IPS-15b (cell line): ENCODE results near the gene ANKS1B.

Experiments used
- H3K27me3 ChIP-seq: one replicate; pipeline ENCODE4 v1.6.1; 2013; ENCODE audit warnings: low read length; ENCODE audit not compliant: control insufficient read depth, insufficient read depth
- H3K36me3 ChIP-seq: one replicate; pipeline ENCODE4 v1.6.1; 2013; ENCODE audit warnings: low read length; ENCODE audit not compliant: control insufficient read depth, insufficient read depth
- H3K4me1 ChIP-seq: one replicate; pipeline ENCODE4 v1.6.1; 2013; ENCODE audit warnings: mild to moderate bottlenecking, low read length; ENCODE audit not compliant: control insufficient read depth, insufficient read depth
- H3K4me3 ChIP-seq: one replicate; pipeline ENCODE4 v1.5.1; 2013; ENCODE audit warnings: low read depth, low read length
- H3K9ac ChIP-seq: one replicate; pipeline ENCODE4 v1.6.1; 2013; ENCODE audit warnings: low read depth, mild to moderate bottlenecking, low read length
- H3K9me3 ChIP-seq: one replicate; pipeline ENCODE4 v1.6.1; 2013; ENCODE audit warnings: mild to moderate bottlenecking, low read length; ENCODE audit not compliant: control insufficient read depth, insufficient read depth

Gene ANKS1B

DNA sequence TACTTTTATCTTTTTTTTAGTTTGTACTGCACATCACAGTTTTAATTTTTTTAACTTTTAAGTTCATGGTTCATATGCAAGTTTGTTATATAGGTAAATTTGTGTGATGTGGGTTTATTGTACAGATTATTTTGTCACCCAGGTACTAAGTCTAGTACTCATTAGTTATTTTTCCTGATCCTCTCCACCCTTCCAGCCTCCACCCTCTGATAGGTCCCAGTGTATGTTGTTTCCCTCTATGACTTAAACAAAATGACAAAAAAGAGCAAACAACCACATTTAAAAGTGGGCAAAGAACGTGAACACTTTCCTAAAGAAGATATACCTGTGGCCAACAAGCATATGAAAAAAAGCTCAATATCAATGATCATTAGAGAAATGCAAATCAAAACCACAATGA is 273.5 kb downstream of the ANKS1B start:
- Histone ChIP-seq H3K36me3 (no peaks in the 10 kb centered on the region), H3K9me3 (no peaks in the 10 kb centered on the region), H3K27me3 (no peaks in the 10 kb centered on the region), H3K4me3 (no peak overlapping the region), H3K9ac (no peak overlapping the region), H3K4me1 (no peaks in the 10 kb centered on the region)

GRCh38 chr12:99709619-99710018 is 275.1 kb downstream of the ANKS1B start:
- H3K9me3 ChIP-seq, result no peaks in the 10 kb centered on the region
- no peak overlapping the region for H3K4me3 ChIP-seq
- H3K9ac ChIP-seq, result no peak overlapping the region
- no peaks in the 10 kb centered on the region for H3K4me1 ChIP-seq
- no peaks in the 10 kb centered on the region for H3K27me3 ChIP-seq
- H3K36me3 ChIP-seq, result no peaks in the 10 kb centered on the region

- Histone ChIP-seq H3K9me3 (no peaks in the 10 kb centered on the region), H3K36me3 (no peaks in the 10 kb centered on the region), H3K27me3 (no peaks in the 10 kb centered on the region), H3K9ac (no peak overlapping the region), H3K4me3 (no peak overlapping the region), H3K4me1 (no peaks in the 10 kb centered on the region)
Measured at GRCh38 chr12:99709116-99709515, 275.6 kb downstream of the ANKS1B start.

GRCh38 chr12:99707883-99708282 is 276.9 kb downstream of the ANKS1B start:
- Histone ChIP-seq H3K4me3 (no peak overlapping the region), H3K9me3 (no peaks in the 10 kb centered on the region), H3K9ac (no peak overlapping the region), H3K4me1 (no peaks in the 10 kb centered on the region), H3K36me3 (no peaks in the 10 kb centered on the region), H3K27me3 (no peaks in the 10 kb centered on the region)

GRCh38 chr12:99706736-99707473 is 277.8 kb downstream of the ANKS1B start:
- Histone ChIP-seq H3K4me1 (no peaks in the 10 kb centered on the region), H3K9ac (no peak overlapping the region), H3K36me3 (no peaks in the 10 kb centered on the region), H3K9me3 (no peaks in the 10 kb centered on the region), H3K27me3 (no peaks in the 10 kb centered on the region), H3K4me3 (no peak overlapping the region)

DNA sequence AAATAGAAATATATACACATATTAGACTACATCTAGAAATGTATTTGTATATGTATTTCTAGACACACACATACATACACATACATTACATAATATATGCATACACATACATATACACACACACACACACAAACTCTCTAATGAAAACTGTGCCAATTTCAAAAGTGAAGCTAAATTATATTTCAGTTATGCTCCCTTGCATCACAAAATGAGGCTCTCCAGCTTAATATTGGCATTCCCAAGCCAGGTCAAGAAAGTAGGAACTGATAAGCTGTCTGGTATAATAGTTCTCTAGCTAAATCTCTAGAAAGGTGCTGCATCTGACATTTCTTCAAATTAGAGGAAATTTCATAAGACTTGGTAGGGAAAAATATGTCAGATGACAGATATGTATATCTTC is 280.3 kb downstream of the ANKS1B start:
- Histone ChIP-seq H3K9ac (no peak overlapping the region), H3K9me3 (no peaks in the 10 kb centered on the region), H3K4me1 (no peaks in the 10 kb centered on the region), H3K4me3 (no peak overlapping the region), H3K36me3 (no peaks in the 10 kb centered on the region), H3K27me3 (no peaks in the 10 kb centered on the region)

- no peaks in the 10 kb centered on the region for H3K27me3 ChIP-seq
Measured at GRCh38 chr12:99704036-99704435, 280.7 kb downstream of the ANKS1B start.

GRCh38 chr12:99700032-99700431 is 284.7 kb downstream of the ANKS1B start:
- no peaks in the 10 kb centered on the region for H3K27me3 ChIP-seq
- H3K9me3 ChIP-seq, result no peaks in the 10 kb centered on the region
- H3K4me3 ChIP-seq, result no peak overlapping the region
- no peak overlapping the region for H3K9ac ChIP-seq
- H3K36me3 ChIP-seq, result no peaks in the 10 kb centered on the region
- no peaks in the 10 kb centered on the region for H3K4me1 ChIP-seq

More at GRCh38 chr12:99704036-99704435, 280.7 kb downstream of the ANKS1B start:
- Histone ChIP-seq H3K4me1 (no peaks in the 10 kb centered on the region), H3K36me3 (no peaks in the 10 kb centered on the region), H3K4me3 (no peak overlapping the region), H3K9me3 (no peaks in the 10 kb centered on the region), H3K9ac (no peak overlapping the region)

- no peaks in the 10 kb centered on the region for H3K4me1 ChIP-seq
- no peak overlapping the region for H3K9ac ChIP-seq
- no peaks in the 10 kb centered on the region for H3K27me3 ChIP-seq
- H3K9me3 ChIP-seq, result no peaks in the 10 kb centered on the region
- no peaks in the 10 kb centered on the region for H3K36me3 ChIP-seq
- no peak overlapping the region for H3K4me3 ChIP-seq
Measured at GRCh38 chr12:99695050-99695449, 289.7 kb downstream of the ANKS1B start.

GRCh38 chr12:99686142-99686541 is 298.6 kb downstream of the ANKS1B start:
- no peaks in the 10 kb centered on the region for H3K36me3 ChIP-seq
- no peak overlapping the region for H3K9ac ChIP-seq
- no peaks in the 10 kb centered on the region for H3K27me3 ChIP-seq
- no peak overlapping the region for H3K4me3 ChIP-seq
- no peaks in the 10 kb centered on the region for H3K4me1 ChIP-seq
- H3K9me3 ChIP-seq, result no peaks in the 10 kb centered on the region

- no peaks in the 10 kb centered on the region for H3K4me1 ChIP-seq
- no peak overlapping the region for H3K9ac ChIP-seq
- no peak overlapping the region for H3K4me3 ChIP-seq
- H3K36me3 ChIP-seq, result no peaks in the 10 kb centered on the region
- H3K27me3 ChIP-seq, result no peaks in the 10 kb centered on the region
- no peaks in the 10 kb centered on the region for H3K9me3 ChIP-seq
Measured at GRCh38 chr12:99680276-99680675, 304.5 kb downstream of the ANKS1B start.

DNA sequence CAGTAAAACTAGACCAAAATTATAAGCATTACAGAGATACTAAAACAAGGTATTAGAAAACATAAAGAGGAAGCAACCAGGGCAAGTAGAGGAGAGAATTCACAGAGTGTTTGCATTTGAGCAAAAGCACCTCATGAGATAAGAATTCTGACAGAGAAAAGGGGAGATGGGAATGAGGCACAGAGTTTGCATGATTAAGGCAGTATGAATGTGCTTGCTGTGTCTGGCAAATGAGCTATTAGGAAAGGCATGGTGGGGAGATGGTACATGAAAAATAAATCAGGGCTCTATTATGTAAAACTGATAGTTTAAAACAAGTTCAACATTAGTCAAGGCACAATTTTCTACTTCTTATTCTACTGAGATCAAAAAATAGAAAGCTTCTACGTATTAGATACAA is 314.1 kb downstream of the ANKS1B start:
- Histone ChIP-seq H3K9me3 (no peaks in the 10 kb centered on the region), H3K9ac (no peak overlapping the region), H3K27me3 (no peaks in the 10 kb centered on the region), H3K36me3 (no peaks in the 10 kb centered on the region), H3K4me1 (peaks cover 4% of the 10 kb centered on the region), H3K4me3 (no peak overlapping the region)
